Motor neuron (in vitro differentiated cells): Measurements from ENCODE around the gene MTTP. TPM values are rescaled to one million over a fixed set of nuclear protein-coding genes. Genes with fewer than 3 reads are reported as not detected.

Experiments
- ATAC-seq, 8 experiments: fragments of 200-7000 bp; cut with Tn5 transposase; replicated peaks in 6 of 8; 2 replicates each; pipeline ENCODE4 v1.8.0; 2021; ENCODE audit warnings: mild to moderate bottlenecking in 8 of 8, moderate library complexity in 8 of 8
- H3K27ac ChIP-seq, 2 donors: fragments of 250-450 bp; sonication (Bioruptor Pico); 2 replicates each; pipeline ENCODE4 v1.9.0; 2021; ENCODE audit warnings: antibody characterized with exemption in 2 of 2, mild to moderate bottlenecking in 2 of 2, moderate library complexity in 1 of 2
- H3K4me1 ChIP-seq, 2 donors: fragments of 250-450 bp; sonication (Bioruptor Pico); replicated peaks in 1 of 2; 2 replicates each; pipeline ENCODE4 v1.6.1; 2021; ENCODE audit warnings: antibody characterized with exemption in 2 of 2, mild to moderate bottlenecking in 2 of 2, moderate library complexity in 1 of 2
- H3K4me3 ChIP-seq, 5 donors: fragments of 250-450 bp; sonication (Bioruptor Pico); 2 replicates each; pipeline ENCODE4 v1.9.0; 2021; ENCODE audit warnings: antibody characterized with exemption in 5 of 5, mild to moderate bottlenecking in 5 of 5, moderate library complexity in 4 of 5
- WGBS, 10 experiments: fragments of 450-650 bp; shearing (Covaris generic); methylation state at CpG; one replicate each; pipeline ENCODE4 v1.0.0; 2022; 5-methylcytosine and 5-hydroxymethylcytosine counted together
- in situ Hi-C, 9 experiments: fragments of 400-800 bp; cut with MboI; loops; one replicate each; pipeline ENCODE4 v1.15.0; 2021; ENCODE audit warnings: low sequenced_read_pairs in 9 of 9, low pct_unique_long_range_greater_than_20kb in 2 of 9; ENCODE audit not compliant: unreplicated experiment in 9 of 9
- total RNA-seq, 8 experiments: library from RNA; unstranded; fragments of 300-600 nt; gene quantifications; 2 replicates each; pipeline versions ENCODE4 v1.2.3 to v1.2.4, GENCODE V29; 2022

MTTP gene
- total RNA-seq, 8 experiments from 2014 or later: 0.20 to 2.5 (median 1.7) TPM; not detected in 1

DNA sequence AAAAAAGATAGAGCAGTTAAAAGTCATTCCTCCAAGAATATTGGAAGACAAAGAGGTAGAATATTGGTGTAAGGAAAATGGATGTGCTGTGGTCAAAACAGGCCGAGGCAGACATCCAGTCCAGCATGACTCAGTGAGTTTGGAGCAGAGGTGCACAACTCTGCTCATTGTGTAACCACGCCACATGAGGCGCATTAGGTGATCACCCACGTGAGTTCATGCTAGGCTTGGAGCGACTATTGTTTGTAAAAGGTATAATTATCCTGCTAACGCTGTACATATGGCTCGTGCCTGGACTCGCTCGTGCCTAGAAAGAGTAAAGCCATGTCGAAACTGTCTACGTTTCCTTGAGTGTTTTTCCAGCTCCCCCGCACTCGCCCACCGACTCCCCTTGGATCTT lies 59.1 kb downstream of the MTTP start:
- Histone ChIP-seq H3K4me1 (peaks cover 0 to 4% of the 10 kb centered on the region in 2 donors), H3K4me3 (no peak overlapping the region), H3K27ac (no peak overlapping the region)
- in situ Hi-C loops: no loop called here
- 40 to 97% (median 83%) methylated on average over 5 to 11 of the region's 14 CpGs; no CpG with 5 or more reads in 2 of the 10 experiments for WGBS, 10 experiments
- ATAC-seq: no peak

DNA sequence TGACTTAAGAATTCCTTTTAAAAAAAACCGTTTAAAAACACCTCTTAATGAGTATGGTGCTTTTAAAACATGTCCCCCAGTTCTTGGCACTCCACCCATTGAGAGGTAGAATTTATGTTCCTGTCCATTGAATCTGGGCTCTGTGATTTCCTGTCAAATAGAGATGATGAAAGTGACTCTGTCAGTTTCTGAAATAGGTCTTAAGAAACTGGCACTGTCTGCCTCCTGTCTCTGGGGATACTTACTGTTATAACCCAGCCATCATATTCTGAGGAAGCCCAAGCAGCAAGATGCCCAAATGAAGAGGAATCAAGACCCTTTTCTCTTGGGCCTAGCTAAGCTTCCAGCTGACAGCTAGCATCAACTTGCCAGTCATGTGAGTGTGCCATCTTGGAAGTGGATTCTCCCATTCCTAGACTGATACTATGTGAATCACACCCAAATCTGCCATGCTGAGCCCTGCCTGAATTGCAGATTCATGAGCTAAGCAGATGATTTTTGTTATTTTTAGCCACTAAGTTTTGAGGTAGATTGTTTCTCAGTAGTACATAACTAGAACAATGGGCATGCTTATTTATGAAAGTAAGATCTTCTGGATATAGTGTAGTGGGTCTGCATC lies 60.2 kb downstream of the MTTP start:
- Histone ChIP-seq H3K4me3 (no peak overlapping the region), H3K4me1 (peaks cover 0 to 4% of the 10 kb centered on the region in 2 donors), H3K27ac (no peak overlapping the region)
- in situ Hi-C loops: no loop called here
- ATAC-seq: peak in 1 of 8 experiments; percentile 19
- WGBS, 10 experiments: 0 to 100% (median 40%) methylated on average over 1 of the region's 1 CpG; no CpG with 5 or more reads in 4 of the 10 experiments

DNA sequence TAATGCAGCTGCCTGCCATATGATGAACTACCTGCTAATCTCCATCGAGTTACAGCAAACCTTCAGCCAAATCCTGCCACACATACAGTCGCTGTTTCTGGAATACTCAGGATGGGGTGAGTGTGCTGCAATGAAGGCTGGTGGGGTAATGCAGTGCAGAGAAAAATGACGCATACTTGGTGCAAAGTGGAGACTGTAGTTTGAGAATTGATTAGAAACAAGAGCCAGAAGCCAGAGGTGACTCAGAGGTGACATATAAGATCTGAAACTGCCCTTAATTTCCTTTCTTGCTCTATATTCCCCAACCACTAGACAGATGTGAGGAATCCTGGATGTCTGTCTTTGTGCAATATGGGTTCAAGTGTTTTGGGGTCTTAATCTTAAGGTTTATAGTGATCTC lies 61.0 kb downstream of the MTTP start:
- 0 to 100% (median 70%) methylated on average over 1 to 2 of the region's 3 CpGs; no CpG with 5 or more reads in 3 of the 10 experiments for WGBS, 10 experiments
- Histone ChIP-seq H3K27ac (no peak overlapping the region), H3K4me3 (no peak overlapping the region), H3K4me1 (peaks cover 0 to 4% of the 10 kb centered on the region in 2 donors)
- no peak for ATAC-seq
- in situ Hi-C loops: no loop called here

DNA sequence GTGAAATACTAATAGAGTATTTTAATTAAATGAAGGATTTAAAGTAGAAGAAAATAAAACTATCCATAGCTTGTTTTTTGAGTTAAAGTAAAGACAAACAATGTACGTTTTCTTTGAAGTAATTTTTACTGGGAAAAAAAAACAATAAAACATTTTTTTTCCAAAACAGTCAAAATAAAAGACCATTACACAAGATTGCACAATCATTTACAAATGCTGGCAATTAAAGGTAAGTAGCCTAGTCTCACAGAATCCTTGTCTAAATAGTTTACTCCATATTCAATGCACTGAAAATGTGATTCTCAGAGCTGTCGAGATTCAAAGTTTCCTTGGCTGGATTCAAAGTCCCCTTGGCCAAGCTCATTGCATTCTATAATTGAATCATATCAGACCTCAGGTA lies 61.8 kb downstream of the MTTP start:
- no peak for ATAC-seq
- no peak overlapping the region for H3K27ac ChIP-seq
- H3K4me3 ChIP-seq: no peak overlapping the region
- in situ Hi-C loops: no loop called here
- WGBS, 10 experiments: 0 to 100% (median 88%) methylated on average over 1 to 2 of the region's 2 CpGs
- H3K4me1 ChIP-seq: peaks cover 0 to 4% of the 10 kb centered on the region in 2 donors

DNA sequence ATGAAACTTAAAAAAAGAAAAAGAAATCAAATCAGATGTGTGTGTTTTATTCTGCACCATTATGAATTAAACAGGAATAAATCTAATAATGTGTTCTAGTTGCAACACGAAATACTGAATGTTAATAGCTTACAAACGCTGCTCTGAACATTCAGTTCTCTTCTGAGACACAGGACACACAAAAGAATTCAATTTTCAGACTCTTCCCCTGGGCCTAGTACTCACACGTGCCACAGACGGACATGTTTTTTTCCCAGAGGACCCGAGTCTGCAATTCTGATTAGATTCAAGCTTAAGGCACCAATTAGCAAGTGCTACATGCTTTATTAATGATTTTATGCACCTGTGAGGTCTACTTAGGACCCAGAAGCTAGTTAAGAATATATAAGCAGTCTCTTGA lies 62.5 kb downstream of the MTTP start:
- 2 to 92% (median 42%) methylated on average over 2 to 5 of the region's 5 CpGs for WGBS, 10 experiments
- Histone ChIP-seq H3K4me3 (no peak overlapping the region), H3K4me1 (peaks cover 0 to 4% of the 10 kb centered on the region in 2 donors), H3K27ac (no peak overlapping the region)
- in situ Hi-C loops: no loop called here
- no peak for ATAC-seq

DNA sequence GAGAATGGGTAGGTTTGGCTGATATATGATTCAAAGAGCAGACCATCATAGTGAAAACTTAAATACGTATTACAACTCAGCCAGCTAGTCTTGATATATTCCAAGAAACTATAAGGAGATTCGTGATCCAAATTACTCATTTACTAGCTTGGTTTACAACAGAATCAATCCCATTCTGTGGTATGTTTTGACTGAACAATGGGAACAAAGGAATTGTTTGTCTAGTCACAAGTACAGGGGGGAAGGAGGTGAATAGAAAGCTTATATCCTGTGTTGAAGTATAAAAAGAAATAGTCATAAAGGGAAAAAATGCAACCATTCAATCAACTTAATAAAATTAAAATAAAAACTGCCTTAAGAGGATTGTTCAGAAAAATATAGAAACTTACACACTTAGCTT lies 66.1 kb downstream of the MTTP start:
- H3K27ac ChIP-seq: no peak overlapping the region
- WGBS, 10 experiments: 0 to 42% (median 17%) methylated on average over 1 to 2 of the region's 2 CpGs; no CpG with 5 or more reads in 1 of the 10 experiments
- peaks cover 3 to 19% of the 10 kb centered on the region in 2 donors for H3K4me1 ChIP-seq
- in situ Hi-C loops: no loop called here
- H3K4me3 ChIP-seq: no peak overlapping the region
- no peak for ATAC-seq

DNA sequence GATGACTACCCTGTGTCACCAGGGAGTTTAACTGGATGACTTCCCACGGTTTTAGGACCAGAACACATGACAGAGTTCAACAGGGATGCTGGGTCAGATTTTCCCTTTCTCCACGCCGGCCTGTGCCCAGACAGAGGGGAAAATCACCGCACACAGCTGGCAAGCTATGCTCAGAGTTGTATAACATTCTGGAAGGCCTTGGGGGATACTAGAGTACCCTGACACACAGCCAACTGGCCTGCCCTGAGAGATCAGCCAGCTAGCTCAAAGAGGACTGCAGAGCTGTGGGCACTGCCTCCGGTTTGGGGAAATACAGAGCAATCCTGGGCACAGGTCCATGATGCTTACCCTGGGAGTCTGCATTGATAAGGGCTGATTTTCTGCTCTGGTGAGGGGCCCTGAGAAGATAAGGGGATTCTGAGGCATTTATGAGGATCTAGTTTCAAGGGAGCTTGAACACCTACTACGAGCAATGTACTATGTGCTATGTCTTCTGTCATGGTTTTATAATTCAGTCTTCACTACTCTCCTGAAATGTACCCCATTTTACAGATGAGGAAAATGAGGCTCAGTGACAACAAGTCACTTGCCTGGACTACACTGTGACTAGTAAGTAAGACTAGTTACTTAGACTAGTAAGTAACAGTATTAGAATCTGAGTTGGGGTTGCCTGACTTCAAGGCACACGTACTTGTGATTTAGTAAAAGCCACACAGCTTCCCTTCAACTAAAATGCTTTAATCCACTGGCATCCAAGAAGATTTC lies 68.3 kb downstream of the MTTP start:
- 17 to 100% (median 91%) methylated on average over 1 to 5 of the region's 7 CpGs for WGBS, 10 experiments
- in situ Hi-C loops: no loop called here

DNA sequence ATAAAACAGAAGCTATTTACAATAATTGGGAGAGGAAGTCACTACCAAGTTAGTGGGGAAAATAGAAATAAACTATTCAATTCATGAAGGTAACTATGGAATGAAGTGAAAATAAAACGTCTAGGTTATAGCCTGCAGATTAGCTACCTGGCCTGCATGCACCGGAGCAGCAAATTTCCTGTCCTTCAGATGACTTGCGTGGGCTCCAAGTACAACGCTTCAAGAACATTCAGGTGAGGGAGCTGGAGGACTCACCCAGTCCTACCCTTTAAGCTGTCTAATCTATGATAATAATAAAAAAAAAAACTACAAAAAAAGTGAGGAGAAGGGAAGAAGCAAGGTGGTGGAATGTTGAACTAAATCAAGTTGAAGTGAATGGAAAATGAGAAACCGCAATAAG lies 69.8 kb downstream of the MTTP start:
- 14 to 80% (median 62%) methylated on average over 1 to 5 of the region's 5 CpGs for WGBS, 10 experiments
- no peak overlapping the region for H3K4me3 ChIP-seq

More for the DNA sequence above, 68.3 kb downstream of the MTTP start:
- H3K4me3 ChIP-seq: no peak overlapping the region
- ATAC-seq: no peak
- H3K4me1 ChIP-seq: peaks cover 6 to 16% of the 10 kb centered on the region in 2 donors
- no peak overlapping the region for H3K27ac ChIP-seq

DNA sequence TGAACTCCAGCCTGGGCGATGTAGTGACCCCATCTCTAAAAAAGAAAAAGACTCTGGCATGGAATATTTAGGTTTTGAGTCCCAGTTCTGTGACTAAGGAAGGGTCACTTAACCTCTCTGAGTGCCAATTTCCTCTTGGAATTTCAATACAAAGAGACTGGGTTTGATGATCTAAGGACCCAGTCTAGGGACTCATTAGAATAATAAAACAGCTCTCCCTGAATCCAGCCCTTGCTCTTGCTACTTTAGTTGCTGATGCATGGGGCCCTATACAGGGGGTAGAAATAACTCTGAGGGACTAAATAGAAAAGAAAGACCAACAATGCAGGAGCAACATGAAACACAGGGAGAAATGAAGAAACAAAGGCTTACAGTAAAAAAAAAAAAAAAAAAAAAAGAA lies 70.4 kb downstream of the MTTP start:
- H3K27ac ChIP-seq: no peak overlapping the region
- in situ Hi-C loops: no loop called here
- ATAC-seq: peak in 5 of 8 experiments; percentile 53 to 88 (median 80)
- H3K4me1 ChIP-seq: peaks cover 15 to 24% of the 10 kb centered on the region in 2 donors
- no peak overlapping the region for H3K4me3 ChIP-seq
- 17 to 86% (median 60%) methylated on average over 1 of the region's 1 CpG; no CpG with 5 or more reads in 2 of the 10 experiments for WGBS, 10 experiments

More for the DNA sequence above, 69.8 kb downstream of the MTTP start:
- no peak for ATAC-seq
- no peak overlapping the region for H3K27ac ChIP-seq
- H3K4me1 ChIP-seq: peaks cover 15 to 24% of the 10 kb centered on the region in 2 donors
- in situ Hi-C loops: no loop called here

DNA sequence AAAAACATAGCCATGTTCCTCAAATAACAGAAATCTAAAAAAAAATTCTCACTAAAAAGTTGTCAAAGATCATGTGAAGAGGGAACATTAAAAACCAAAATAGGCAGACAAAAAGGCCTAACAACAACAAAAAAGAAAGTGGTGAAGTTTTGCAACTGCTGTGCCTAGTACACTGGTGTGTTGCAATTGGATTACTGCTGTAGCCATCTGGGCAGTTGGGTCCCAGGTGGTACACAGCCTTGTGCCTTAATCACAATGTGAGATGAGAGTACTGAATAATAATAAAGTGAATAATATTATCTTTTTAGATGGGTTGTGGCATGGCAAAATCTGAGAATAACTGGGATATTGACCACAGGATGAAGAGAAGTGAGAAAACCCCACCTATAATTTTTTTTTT lies 71.0 kb downstream of the MTTP start:
- Histone ChIP-seq H3K27ac (no peak overlapping the region), H3K4me1 (peaks cover 15 to 24% of the 10 kb centered on the region in 2 donors), H3K4me3 (no peak overlapping the region)
- no peak for ATAC-seq
- in situ Hi-C loops: no loop called here

DNA sequence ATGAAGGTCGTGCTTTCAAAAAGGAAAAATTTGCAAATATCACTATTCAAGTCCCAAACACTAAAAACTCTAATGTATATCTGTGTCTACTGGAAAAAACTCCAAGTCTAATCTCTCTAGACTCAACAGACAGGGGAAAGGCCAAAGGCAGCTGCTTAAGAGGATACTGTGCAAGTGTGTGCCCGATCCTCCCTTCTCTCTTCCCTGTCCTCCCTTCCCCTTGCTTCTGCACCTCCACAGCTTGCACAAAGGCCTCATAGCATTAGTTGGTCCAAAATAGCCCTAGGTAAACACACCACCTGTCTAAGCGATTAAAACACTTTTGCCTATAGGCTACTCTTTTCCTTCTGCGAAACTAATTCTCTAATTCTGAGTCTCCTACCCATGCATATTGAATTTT lies 72.4 kb downstream of the MTTP start:
- Histone ChIP-seq H3K27ac (no peak overlapping the region), H3K4me1 (peaks cover 15 to 24% of the 10 kb centered on the region in 2 donors), H3K4me3 (no peak overlapping the region)
- in situ Hi-C loops: no loop called here
- no peak for ATAC-seq
- 0 to 100% (median 87%) methylated on average over 1 to 4 of the region's 4 CpGs for WGBS, 10 experiments

DNA sequence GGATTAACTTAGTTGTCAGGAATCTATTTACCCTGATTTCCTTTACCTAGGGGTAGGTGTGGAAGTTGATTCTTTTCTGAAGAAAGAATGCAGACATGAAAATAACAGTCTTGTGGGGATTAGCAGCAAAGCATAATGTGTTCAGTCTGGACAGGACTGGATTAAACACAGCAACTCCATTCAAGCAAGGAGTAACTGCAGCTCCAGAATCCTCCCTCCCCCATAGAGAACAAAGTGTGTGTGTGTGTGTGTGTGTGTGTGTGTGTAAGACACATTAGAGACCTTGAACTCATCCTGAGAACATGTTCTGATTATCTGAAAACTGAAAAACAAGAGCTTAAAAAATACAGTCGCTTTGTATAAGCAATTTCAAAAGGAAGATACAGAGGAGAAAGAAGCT lies 73.7 kb downstream of the MTTP start:
- 0 to 100% (median 63%) methylated on average over 1 of the region's 1 CpG; no CpG with 5 or more reads in 4 of the 10 experiments for WGBS, 10 experiments
- in situ Hi-C loops: no loop called here
- H3K4me1 ChIP-seq: peaks cover 15 to 24% of the 10 kb centered on the region in 2 donors
- H3K27ac ChIP-seq: peak overlapping the region in 1 of 2 donors; percentile 69
- H3K4me3 ChIP-seq: no peak overlapping the region
- ATAC-seq: peak in 5 of 8 experiments; percentile 56 to 76 (median 73)

DNA sequence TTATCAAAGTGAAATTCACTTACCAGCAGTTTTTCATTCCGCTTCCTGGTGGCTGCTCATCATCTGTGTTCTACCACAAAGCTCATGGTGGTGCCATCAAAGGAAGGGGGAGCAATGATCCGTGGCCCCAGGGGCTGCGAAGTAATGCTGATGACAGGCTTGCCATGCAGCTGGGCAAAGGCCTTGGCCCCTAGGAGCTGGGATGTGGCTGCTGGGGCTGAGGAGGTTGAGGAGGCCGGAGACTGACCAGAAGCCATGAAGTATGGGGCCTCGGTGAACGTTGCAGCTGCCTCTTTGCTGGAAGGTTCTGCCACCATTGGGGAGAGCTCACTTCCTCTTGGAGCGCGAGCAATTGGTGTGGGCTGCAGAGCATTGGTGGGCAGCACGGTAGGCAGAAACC lies 74.6 kb downstream of the MTTP start:
- no peak for ATAC-seq
- Histone ChIP-seq H3K4me3 (no peak overlapping the region), H3K4me1 (peaks cover 15 to 18% of the 10 kb centered on the region in 2 donors), H3K27ac (no peak overlapping the region)
- WGBS, 10 experiments: 19 to 100% (median 87%) methylated on average over 1 to 7 of the region's 9 CpGs
- in situ Hi-C loops: no loop called here
